Measurements from ENCODE around the gene FRMD8.
"Not testable (repeated sequence)": the region's sequence is repeated elsewhere in the genome, so short reads cannot be mapped to it uniquely, and the experiment has no call there.

The FRMD8 gene

DNA sequence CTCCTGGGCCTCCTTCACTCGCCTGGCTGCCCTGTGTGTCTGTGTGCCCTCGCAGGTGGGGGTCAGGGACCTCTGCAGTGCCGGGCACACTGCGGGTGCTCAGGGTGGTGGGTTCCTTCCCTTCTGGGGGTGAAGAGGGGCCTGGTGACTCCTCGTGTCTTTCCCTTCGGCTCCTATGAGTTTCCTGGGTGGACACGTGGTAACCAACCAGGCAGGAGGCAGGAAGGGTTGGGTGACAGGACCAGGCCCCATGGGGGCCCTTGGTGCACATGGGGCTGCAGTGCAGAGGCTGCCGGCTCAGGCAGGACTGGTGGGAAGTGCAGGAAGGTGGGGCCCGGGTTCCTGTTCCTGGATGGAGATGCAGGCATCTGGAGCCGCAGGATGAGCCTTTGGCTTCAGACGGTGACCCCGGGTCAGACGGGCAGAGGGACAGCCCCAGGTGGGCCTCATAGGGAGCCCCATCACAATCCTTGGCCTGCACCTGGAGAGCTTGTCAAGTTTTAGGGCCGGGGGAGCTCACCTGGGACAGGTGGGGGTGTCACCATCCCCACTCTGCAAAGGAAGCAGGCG, 9.6 kb downstream of the FRMD8 start:
- no peak for DNase-seq

DNA sequence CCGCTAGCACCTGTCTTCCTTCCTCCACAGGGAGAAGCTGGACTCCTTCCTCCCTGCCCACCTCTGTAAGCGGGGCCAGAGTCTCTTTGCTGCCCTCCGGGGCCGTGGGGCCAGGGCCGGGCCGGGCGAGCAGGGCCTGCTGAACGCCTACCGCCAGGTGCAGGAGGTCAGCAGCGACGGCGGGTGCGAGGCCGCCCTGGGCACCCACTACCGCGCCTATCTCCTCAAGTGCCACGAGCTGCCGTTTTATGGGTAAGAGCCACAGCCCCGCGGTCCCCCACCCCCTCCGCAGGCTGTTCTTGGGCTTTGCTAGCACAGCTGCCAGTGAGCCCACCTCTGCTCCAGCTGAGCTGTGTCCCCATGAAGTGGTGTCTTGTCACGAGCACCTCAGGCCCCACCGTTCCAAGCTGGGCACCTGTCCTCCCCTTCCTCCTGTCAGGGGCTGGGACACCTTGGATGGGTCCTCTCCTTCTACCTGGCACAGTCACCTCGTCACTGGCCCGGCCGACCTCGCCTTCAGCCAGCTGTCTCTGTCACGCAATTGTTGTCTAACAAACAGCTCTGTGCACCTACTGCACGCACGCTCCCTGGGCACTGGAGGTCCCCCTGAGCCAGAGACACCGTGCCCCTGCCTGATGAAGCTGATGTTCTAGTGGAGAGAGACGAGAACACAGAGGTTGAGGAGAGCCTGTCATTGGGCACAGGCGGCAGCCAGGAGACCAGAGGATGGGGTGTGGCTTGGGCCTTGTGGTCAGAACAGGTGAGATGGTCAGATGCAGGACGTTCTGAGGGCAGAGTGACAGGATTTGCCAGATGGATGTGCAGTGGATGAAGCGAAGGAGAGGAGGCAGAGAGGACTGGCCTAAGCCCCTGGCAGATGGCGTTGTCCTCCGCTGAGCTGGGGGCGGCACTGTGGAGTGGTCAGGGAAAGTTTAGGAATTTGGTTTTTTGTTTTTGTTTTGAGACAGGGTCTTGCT, 10.6 kb downstream of the FRMD8 start:
- DNase-seq = no peak

DNA sequence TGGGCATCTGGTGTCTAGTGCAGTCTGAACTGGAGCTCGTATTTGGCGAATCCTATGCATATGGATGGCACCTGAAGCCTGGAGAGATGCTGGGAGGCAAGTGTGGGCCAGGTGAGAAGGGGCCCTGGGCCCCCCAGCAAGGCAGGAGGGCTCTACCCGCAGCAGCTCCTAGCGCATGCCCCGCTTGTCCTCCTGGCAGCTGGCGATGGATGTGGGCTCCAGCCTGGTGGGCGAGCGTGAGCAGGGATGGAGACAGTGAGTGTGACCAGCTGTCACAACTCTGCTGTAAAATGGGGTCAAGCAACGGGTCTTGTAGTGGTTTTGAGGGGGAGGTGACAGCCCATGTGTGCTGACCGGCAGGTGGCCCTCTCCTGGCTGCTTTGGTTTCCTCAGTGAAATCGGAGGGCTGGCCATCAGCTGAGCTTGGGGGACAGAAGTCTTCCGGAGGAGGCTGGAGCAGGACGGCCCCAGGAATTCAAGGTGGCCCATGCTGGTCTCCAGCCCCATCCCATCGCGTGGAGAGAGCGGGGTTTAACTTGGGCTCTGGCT, 12.0 kb downstream of the FRMD8 start:
- DNase-seq = no peak

- no peak for DNase-seq
Measured at GRCh38 chr11:65399249-65399648, 12.8 kb downstream of the FRMD8 start.

- DNase-seq = no peak
Measured at GRCh38 chr11:65399845-65400244, 13.4 kb downstream of the FRMD8 start.

- no peak for DNase-seq
Measured at GRCh38 chr11:65400307-65401072, 14.1 kb downstream of the FRMD8 start.

GRCh38 chr11:65401073-65401802, 14.8 kb downstream of the FRMD8 start:
- no peak for DNase-seq

GRCh38 chr11:65401803-65402248, 15.4 kb downstream of the FRMD8 start:
- no peak for DNase-seq

- no peak for DNase-seq
Measured at GRCh38 chr11:65402790-65403189, 16.4 kb downstream of the FRMD8 start.

- DNase-seq = no peak
Measured at GRCh38 chr11:65403607-65404121, 17.2 kb downstream of the FRMD8 start.

DNA sequence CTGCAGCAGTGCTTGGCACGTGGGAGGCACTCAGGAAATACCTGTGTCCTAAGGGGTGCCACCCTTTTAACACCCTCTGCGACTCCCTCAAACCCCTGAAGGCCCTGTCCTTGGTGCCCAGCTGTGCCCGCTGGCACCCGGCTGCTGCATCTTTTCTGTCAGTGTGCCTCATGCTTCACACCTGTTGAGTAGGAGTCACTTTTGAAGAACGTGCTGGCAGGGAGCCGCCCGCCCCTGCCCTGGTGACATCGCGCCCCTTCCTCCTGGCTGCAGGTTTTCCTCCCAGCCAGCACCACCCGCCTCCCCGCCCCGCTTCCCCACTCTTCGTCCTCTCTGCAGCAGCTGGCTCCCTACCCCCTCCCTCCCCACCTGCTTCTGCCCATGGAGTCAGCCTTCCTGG, 17.8 kb downstream of the FRMD8 start:
- DNase-seq = no peak

DNA sequence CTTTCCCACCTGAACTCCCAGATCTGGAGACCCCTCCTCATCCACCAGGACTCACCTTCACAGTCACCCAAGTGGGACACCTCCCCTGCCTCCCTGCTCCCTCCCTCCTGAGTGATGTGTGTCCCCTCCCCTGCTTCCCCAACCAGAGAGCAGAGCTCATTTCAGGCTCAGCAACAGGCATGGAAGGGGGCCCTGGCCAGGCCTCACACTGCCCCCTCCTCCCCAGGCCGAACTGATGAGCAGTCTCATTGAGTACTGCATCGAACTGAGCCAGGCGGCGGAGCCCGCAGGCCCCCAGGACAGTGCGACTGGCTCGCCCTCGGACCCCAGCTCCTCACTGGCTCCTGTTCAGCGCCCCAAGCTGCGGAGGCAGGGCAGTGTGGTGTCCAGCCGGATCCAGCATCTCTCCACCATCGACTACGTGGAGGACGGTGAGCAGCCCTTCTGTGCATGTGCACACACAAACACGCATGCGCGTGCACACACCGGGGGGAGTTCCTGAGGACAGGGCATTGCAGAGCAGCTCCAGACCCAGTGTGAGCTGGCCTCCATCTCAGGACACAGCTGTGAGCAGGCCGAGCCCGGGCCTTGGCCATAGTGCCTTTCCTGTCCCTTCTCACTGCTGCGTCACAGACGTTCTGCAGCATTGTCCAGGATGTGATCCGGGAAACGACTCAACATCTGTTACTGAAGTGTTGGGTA, 18.4 kb downstream of the FRMD8 start:
- DNase-seq = no peak

DNA sequence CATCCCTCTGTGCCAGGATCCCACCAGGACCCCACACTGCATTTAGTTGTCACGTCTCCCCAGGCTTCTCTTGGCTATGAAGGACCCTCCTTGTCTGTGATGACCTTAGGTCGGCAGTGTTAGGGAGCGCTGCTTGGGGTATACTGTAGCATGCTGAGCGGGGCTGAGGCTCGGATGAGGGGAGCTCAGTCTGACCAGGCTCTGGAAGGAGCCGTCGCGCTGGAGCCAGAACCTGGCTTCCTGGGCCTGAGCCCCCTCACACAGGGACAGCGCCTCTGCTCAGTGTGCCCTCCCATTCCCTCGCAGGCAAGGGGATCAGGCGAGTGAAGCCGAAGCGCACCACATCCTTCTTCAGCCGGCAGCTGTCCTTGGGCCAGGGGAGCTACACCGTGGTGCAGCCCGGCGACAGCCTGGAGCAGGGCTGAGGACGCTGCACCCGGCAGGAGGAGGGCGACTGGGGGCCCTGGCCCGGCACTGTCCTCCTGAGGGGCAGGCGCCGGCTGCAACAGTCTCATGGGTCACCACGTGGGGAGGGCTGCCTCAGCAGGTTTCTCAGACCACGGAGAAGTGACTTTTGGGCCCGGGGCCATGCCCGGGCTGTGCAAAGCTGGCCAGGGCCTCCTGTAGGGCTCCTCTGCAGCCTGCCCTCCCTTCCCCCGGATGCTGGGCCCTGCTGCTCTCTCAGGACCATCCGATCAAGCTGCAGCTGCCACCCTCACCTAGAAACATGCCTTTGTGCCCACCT, 24.7 kb downstream of the FRMD8 start:
- DNase-seq = no peak

DNA sequence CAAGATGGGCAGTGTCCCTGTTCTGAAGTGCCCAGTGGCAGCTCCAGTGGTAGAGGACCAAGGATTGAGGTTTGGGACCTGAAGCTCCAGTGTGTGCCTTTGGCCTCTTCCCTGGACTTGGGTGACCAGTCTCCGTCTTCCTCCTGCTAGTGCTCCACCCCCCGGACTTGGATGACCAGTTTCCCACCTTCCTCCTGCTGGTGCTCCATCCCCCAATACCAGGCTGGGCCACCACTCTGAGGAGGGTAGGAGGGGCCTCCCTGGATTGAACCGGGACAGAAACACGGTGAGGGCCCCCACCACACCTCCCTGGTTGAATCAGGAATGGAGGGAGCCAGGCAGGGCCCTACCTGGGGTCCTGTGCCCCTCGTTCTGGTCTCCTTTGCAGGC, 25.2 kb downstream of the FRMD8 start:
- DNase-seq = no peak

DNA sequence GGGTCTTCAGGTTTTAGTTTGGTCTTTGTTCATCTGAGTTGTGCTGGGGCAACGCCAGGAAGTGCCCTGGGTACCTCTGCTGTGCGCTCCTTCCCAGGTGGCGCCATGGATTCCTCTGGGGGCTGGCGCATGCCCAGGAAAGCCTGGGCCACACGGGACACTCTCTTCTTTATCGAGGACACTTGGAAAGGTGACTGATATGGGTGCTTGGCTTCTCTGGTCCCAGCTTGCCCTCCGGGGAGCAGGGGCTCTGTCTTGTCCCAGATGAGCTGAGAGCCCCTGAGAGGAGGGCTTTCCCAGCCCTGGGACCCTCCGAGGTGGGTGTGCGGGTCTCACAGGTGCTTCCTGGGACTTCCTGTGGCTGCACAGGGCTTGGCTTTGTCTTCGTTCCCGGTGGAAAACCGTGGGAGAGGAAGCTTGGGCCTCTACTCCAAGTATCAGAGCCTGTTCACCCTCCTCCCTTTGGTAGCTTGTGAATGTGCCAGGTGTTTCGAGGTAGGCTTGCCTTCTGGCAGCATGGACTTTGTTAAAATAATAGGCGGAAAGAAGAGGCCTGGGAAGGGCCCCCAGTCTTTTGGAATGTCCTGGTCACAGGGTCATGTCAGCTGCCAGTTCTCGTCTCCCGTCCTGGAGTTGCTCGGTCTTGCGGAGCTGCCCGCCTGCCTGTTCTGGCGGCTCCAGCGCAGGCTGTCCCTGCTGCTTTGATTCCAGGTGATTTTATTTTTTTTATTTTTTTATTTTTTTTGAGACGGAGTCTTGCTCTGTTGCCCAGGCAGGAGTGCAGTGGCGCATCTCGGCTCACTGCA, 26.0 kb downstream of the FRMD8 start:
- DNase-seq = no peak

GRCh38 chr11:65413077-65413664, 26.7 kb downstream of the FRMD8 start:
- not testable (repeated sequence) for DNase-seq

- DNase-seq = no peak
Measured at GRCh38 chr11:65414776-65415498, 28.5 kb downstream of the FRMD8 start.

DNA sequence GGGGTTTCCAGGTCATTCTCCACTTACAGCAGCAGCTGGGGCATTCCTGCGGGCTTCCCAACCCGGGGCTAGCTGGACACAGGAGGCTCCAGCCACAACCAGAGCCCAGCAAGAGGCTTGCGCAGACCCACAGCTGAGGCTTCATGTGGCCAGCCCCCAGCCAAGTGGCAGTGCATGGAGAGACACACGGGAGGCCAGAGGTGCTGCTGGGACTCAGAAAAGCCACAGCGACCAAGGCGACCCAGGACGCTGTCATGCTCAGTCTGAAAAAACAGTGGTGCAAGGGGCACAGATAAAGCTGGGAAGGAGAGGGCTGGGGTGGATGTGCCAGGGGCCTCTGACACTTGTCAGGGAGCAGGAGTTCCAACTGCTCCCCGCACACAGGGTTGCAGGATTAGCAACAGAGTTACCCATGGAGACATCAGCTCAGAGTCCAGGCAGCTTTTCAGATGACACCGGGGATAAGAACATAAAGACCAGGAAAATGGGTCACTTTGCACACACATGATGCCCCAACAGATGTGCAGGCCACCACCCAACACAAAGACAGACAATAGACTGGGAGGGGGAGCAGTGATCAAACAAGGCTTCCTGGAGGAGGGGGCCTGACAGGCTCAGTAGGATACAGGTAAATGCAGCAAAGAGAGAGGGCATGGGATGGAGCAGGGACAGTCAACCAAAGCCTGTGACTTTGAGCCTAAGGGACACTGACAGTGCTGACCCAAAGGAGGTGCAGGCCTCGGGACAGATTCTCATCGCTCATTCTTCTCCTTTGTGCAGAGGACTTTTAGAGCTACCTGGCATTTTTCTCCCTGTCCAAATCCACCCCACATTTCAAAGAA, 29.3 kb downstream of the FRMD8 start:
- no peak for DNase-seq
